KOPT-K1 (cell line): ENCODE measurements around the gene CDH18.

Experiments used
- H3K27ac ChIP-seq: fragments of 200-600 bp; sonication (generic); 2 replicates; pipeline ENCODE4 v1.5.1; 2016; ENCODE audit warnings: antibody characterized with exemption, mild to moderate bottlenecking, low read depth, low read length; ENCODE audit not compliant: poor library complexity, severe bottlenecking
- H3K36me3 ChIP-seq: fragments of 200-600 bp; sonication (generic); 2 replicates; pipeline ENCODE4 v1.5.1; 2017; ENCODE audit warnings: antibody characterized with exemption, mild to moderate bottlenecking, low read length, moderate library complexity; ENCODE audit not compliant: insufficient read depth
- H3K9me3 ChIP-seq: fragments of 200-600 bp; sonication (generic); 2 replicates; pipeline ENCODE4 v1.5.1; 2017; ENCODE audit warnings: antibody characterized with exemption, low read length, mild to moderate bottlenecking; ENCODE audit not compliant: insufficient read depth, poor library complexity, severe bottlenecking

CDH18 gene

GRCh38 chr5:19564036-19564435 lies 424.0 kb downstream of the CDH18 start:
- H3K9me3 ChIP-seq = no peaks in the 10 kb centered on the region
- no peaks in the 10 kb centered on the region for H3K36me3 ChIP-seq
- no peak overlapping the region for H3K27ac ChIP-seq

GRCh38 chr5:19555876-19556275 lies 432.1 kb downstream of the CDH18 start:
- Histone ChIP-seq H3K9me3 (no peaks in the 10 kb centered on the region), H3K36me3 (no peaks in the 10 kb centered on the region), H3K27ac (no peak overlapping the region)

- Histone ChIP-seq H3K27ac (no peak overlapping the region), H3K36me3 (no peaks in the 10 kb centered on the region), H3K9me3 (no peaks in the 10 kb centered on the region)
Observed at GRCh38 chr5:19555436-19555835, 432.6 kb downstream of the CDH18 start.

- no peak overlapping the region for H3K27ac ChIP-seq
- H3K36me3 ChIP-seq = no peaks in the 10 kb centered on the region
- H3K9me3 ChIP-seq = no peaks in the 10 kb centered on the region
Observed at GRCh38 chr5:19554524-19554923, 433.5 kb downstream of the CDH18 start.

- Histone ChIP-seq H3K9me3 (no peaks in the 10 kb centered on the region), H3K27ac (no peak overlapping the region), H3K36me3 (no peaks in the 10 kb centered on the region)
Observed at GRCh38 chr5:19547640-19548039, 440.4 kb downstream of the CDH18 start.

- no peaks in the 10 kb centered on the region for H3K36me3 ChIP-seq
Observed at GRCh38 chr5:19546521-19546920, 441.5 kb downstream of the CDH18 start.

GRCh38 chr5:19538607-19539006 lies 449.4 kb downstream of the CDH18 start:
- H3K9me3 ChIP-seq = no peaks in the 10 kb centered on the region
- H3K36me3 ChIP-seq = no peaks in the 10 kb centered on the region
- H3K27ac ChIP-seq = no peak overlapping the region

More at GRCh38 chr5:19546521-19546920, 441.5 kb downstream of the CDH18 start:
- Histone ChIP-seq H3K27ac (no peak overlapping the region), H3K9me3 (no peaks in the 10 kb centered on the region)

- Histone ChIP-seq H3K36me3 (no peaks in the 10 kb centered on the region), H3K9me3 (no peaks in the 10 kb centered on the region), H3K27ac (no peak overlapping the region)
Observed at GRCh38 chr5:19536387-19536786, 451.6 kb downstream of the CDH18 start.

GRCh38 chr5:19534751-19535150 lies 453.2 kb downstream of the CDH18 start:
- H3K36me3 ChIP-seq = no peaks in the 10 kb centered on the region
- no peaks in the 10 kb centered on the region for H3K9me3 ChIP-seq
- no peak overlapping the region for H3K27ac ChIP-seq

- no peaks in the 10 kb centered on the region for H3K9me3 ChIP-seq
- H3K27ac ChIP-seq = no peak overlapping the region
- H3K36me3 ChIP-seq = no peaks in the 10 kb centered on the region
Observed at GRCh38 chr5:19532936-19533335, 455.1 kb downstream of the CDH18 start.

GRCh38 chr5:19531374-19531952 lies 456.5 kb downstream of the CDH18 start:
- Histone ChIP-seq H3K36me3 (no peaks in the 10 kb centered on the region), H3K9me3 (no peaks in the 10 kb centered on the region), H3K27ac (no peak overlapping the region)

GRCh38 chr5:19519448-19519847 lies 468.6 kb downstream of the CDH18 start:
- Histone ChIP-seq H3K36me3 (no peaks in the 10 kb centered on the region), H3K9me3 (no peaks in the 10 kb centered on the region), H3K27ac (no peak overlapping the region)

- Histone ChIP-seq H3K36me3 (no peaks in the 10 kb centered on the region), H3K27ac (no peak overlapping the region), H3K9me3 (no peaks in the 10 kb centered on the region)
Observed at GRCh38 chr5:19498852-19499251, 489.1 kb downstream of the CDH18 start.

- no peaks in the 10 kb centered on the region for H3K36me3 ChIP-seq
- no peak overlapping the region for H3K27ac ChIP-seq
Observed at GRCh38 chr5:19497229-19497815, 490.7 kb downstream of the CDH18 start.

GRCh38 chr5:19496056-19496455 lies 491.9 kb downstream of the CDH18 start:
- Histone ChIP-seq H3K27ac (no peak overlapping the region), H3K36me3 (no peaks in the 10 kb centered on the region), H3K9me3 (no peaks in the 10 kb centered on the region)

More at GRCh38 chr5:19497229-19497815, 490.7 kb downstream of the CDH18 start:
- H3K9me3 ChIP-seq = no peaks in the 10 kb centered on the region

GRCh38 chr5:19492861-19493260 lies 495.1 kb downstream of the CDH18 start:
- Histone ChIP-seq H3K36me3 (no peaks in the 10 kb centered on the region), H3K27ac (no peak overlapping the region), H3K9me3 (no peaks in the 10 kb centered on the region)
